HepG2 (cell line): ENCODE data around the gene ABTB2. TPM values are rescaled to one million over a fixed set of nuclear protein-coding genes. Genes with fewer than 3 reads are reported as not detected.
A peak's percentile ranks its signal among the peaks of the same experiment; 100 is the strongest.

Source experiments
- FOXJ3 ChIP-seq: sonication (generic); formaldehyde crosslinking; IDR thresholded peaks from 2 replicates; pipeline ENCODE4 v1.4.0; 2020; ENCODE audit warnings: missing genetic modification reagents, mild to moderate bottlenecking, borderline replicate concordance
- GLI4 ChIP-seq: sonication (generic); formaldehyde crosslinking; IDR thresholded peaks from 2 replicates; pipeline ENCODE4 v1.5.1; 2020; ENCODE audit warnings: missing genetic modification reagents, mild to moderate bottlenecking, moderate library complexity, borderline replicate concordance
- HCFC1 ChIP-seq: fragments of 150-350 bp; IDR thresholded peaks from 2 replicates; pipeline ENCODE4 v1.6.1; 2014; ENCODE audit warnings: low read depth, low read length
- HOXA5 ChIP-seq: sonication (generic); formaldehyde crosslinking; IDR thresholded peaks from 2 replicates; pipeline ENCODE4 v1.4.0; 2020; ENCODE audit warnings: missing genetic modification reagents
- KLF16 ChIP-seq, 2 experiments: sonication (generic) in 1 of 2; formaldehyde crosslinking in 1 of 2; IDR thresholded peaks; 2 replicates each; pipeline versions ENCODE4 v1.6.1 to v1.8.0; 2016 to 2023; ENCODE audit warnings: missing genetic modification reagents in 2 of 2, missing compliant biosample characterization in 1 of 2
- MBD4 ChIP-seq: IDR thresholded peaks from 2 replicates; pipeline ENCODE4 v1.6.1; 2012; ENCODE audit warnings: low read length, inconsistent platforms, borderline replicate concordance
- ONECUT2 ChIP-seq: sonication (generic); formaldehyde crosslinking; IDR thresholded peaks from 2 replicates; pipeline ENCODE4 v1.4.0; 2020; ENCODE audit warnings: missing genetic modification reagents
- STAG1 ChIP-seq: sonication (generic); formaldehyde crosslinking; IDR thresholded peaks from 2 replicates; pipeline ENCODE4 v1.4.0; 2020; ENCODE audit warnings: missing genetic modification reagents
- SYNCRIP ChIP-seq: fragments of 200-400 bp; formaldehyde crosslinking; IDR thresholded peaks from 2 replicates; pipeline ENCODE4 v1.6.1; 2018; ENCODE audit warnings: mild to moderate bottlenecking, low read depth, low read length; ENCODE audit not compliant: insufficient read depth
- TOE1 ChIP-seq: sonication (generic); formaldehyde crosslinking; IDR thresholded peaks from 2 replicates; pipeline ENCODE4 v1.4.0; 2020; ENCODE audit warnings: mild to moderate bottlenecking, missing genetic modification reagents
- ZBTB1 ChIP-seq: sonication (generic); formaldehyde crosslinking; IDR thresholded peaks from 2 replicates; pipeline ENCODE4 v1.4.0; 2020; ENCODE audit warnings: missing genetic modification reagents, borderline replicate concordance
- ZC3H4 ChIP-seq: sonication (generic); formaldehyde crosslinking; IDR thresholded peaks from 2 replicates; pipeline ENCODE4 v1.4.0; 2020; ENCODE audit warnings: missing genetic modification reagents, borderline replicate concordance
- ZFP1 ChIP-seq: IDR thresholded peaks from 2 replicates; pipeline ENCODE4 v1.6.1; 2016
- ZNF230 ChIP-seq: sonication (generic); formaldehyde crosslinking; IDR thresholded peaks from 2 replicates; pipeline ENCODE4 v1.4.0; 2020; ENCODE audit warnings: mild to moderate bottlenecking, missing genetic modification reagents
- ZNF251 ChIP-seq: sonication (generic); formaldehyde crosslinking; IDR thresholded peaks from 2 replicates; pipeline ENCODE4 v1.9.0; 2021; ENCODE audit warnings: mild to moderate bottlenecking, missing genetic modification reagents
- ZNF446 ChIP-seq: sonication (generic); formaldehyde crosslinking; IDR thresholded peaks from 2 replicates; pipeline ENCODE4 v1.5.0; 2020; ENCODE audit warnings: mild to moderate bottlenecking, missing genetic modification reagents
- ZNF839 ChIP-seq: sonication (generic); formaldehyde crosslinking; IDR thresholded peaks from 2 replicates; pipeline ENCODE4 v1.4.0; 2020; ENCODE audit warnings: missing genetic modification reagents, mild to moderate bottlenecking, borderline replicate concordance
- polyA plus RNA-seq, 8 experiments: library from polyadenylated mRNA; depleted of rRNA in 3 of 8; stranded (reverse) in 7 of 8; unstranded in 1 of 8; fragments of >200 nt; fragmentation: Illumina TruSeq in 4 of 8; extraction: Trizol in 4 of 8; gene quantifications; 2 replicates each; pipeline versions ENCODE4 v1.2.1 to v1.2.3, GENCODE V29; 2011 to 2016; ENCODE audit warnings: low read depth in 4 of 8, missing spikeins in 1 of 8, mixed read lengths in 1 of 8; ENCODE audit not compliant: insufficient read depth in 1 of 8
- total RNA-seq, 5 experiments: library from RNA; depleted of rRNA; stranded (reverse); fragments of >200 nt; fragmentation: Illumina TruSeq; extraction: Trizol; gene quantifications; 2 replicates each; pipeline ENCODE4 v1.2.3, GENCODE V29; 2016; ENCODE audit warnings: low read depth in 1 of 5
- TF ChIP-seq, protein P1 (sequence below), 2 experiments: sonication (generic) in 1 of 2; formaldehyde crosslinking in 1 of 2; IDR thresholded peaks; 2 replicates each; pipeline versions ENCODE4 v1.4.0 to v1.6.1; 2016 to 2020; ENCODE audit warnings: borderline replicate concordance in 1 of 2, low read depth in 1 of 2, mild to moderate bottlenecking in 1 of 2, missing genetic modification reagents in 1 of 2
- TF ChIP-seq, protein P2 (sequence below): sonication (generic); formaldehyde crosslinking; IDR thresholded peaks from 2 replicates; pipeline ENCODE4 v1.5.1; 2020; ENCODE audit warnings: mild to moderate bottlenecking, missing genetic modification reagents
- TF ChIP-seq, protein P3 (sequence below): sonication (generic); formaldehyde crosslinking; conservative IDR thresholded peaks from 2 replicates; pipeline ENCODE4 v1.8.0; 2022; ENCODE audit warnings: mild to moderate bottlenecking, moderate library complexity, missing genetic modification reagents

The ABTB2 gene
- total and polyA plus RNA-seq, 2 of the 13 experiments (the other 11 are each of a cell fraction or from before 2014, with no cell fraction given), result 5.1 to 15.4 TPM

DNA sequence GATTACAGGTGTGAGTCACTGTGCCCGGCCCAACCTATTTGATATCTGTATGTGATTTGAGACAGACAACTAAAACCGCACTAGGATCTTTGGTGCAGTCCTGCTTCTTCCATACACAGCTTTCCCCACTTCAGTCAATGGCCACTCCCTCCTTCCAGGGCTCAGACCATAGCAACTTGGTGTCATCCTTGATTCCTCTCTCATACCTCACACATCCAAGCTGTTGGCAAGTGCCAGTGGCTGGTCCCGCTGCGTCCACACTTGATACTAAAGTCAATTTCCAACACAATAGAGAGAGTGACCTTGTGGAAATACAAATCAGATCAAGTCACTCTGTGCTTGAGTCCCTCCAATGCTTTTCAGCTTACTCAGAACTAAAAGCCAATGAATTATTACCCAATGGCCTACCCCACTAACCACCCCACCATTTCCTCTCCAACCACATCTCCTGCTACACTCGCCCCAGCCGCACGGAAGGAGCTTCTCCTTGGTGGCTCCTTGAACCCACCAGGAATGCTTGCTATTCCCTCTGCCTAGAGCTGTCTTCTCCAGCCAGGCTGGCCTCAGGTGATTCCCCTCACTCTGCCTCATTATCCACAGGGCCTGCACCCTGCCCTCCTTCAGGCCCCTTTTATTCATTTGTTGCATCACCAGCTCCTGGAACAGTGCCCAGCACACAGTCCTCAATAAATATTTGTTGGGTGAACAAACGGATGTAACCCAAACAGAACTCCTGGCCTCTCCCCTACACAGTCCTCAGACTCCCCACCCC lies 12.9 kb downstream of the ABTB2 start (continued):
- TF ChIP-seq, protein P1, sequence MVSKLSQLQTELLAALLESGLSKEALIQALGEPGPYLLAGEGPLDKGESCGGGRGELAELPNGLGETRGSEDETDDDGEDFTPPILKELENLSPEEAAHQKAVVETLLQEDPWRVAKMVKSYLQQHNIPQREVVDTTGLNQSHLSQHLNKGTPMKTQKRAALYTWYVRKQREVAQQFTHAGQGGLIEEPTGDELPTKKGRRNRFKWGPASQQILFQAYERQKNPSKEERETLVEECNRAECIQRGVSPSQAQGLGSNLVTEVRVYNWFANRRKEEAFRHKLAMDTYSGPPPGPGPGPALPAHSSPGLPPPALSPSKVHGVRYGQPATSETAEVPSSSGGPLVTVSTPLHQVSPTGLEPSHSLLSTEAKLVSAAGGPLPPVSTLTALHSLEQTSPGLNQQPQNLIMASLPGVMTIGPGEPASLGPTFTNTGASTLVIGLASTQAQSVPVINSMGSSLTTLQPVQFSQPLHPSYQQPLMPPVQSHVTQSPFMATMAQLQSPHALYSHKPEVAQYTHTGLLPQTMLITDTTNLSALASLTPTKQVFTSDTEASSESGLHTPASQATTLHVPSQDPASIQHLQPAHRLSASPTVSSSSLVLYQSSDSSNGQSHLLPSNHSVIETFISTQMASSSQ (IDR thresholded peaks at IDR 0.05; ENCODE audit: low read depth), result peak; percentile 68
- TF ChIP-seq, protein P1 (CRISPR knock-in tag; IDR thresholded peaks at IDR 0.05; ENCODE audit: borderline replicate concordance), result peak; percentile 87; the same call in 1 of the 2 replicates
- TF ChIP-seq MBD4 (no peak), ZNF446 (CRISPR knock-in tag) (no peak), ZBTB1 (CRISPR knock-in tag) (no peak), HCFC1 (no peak), ZNF251 (no peak), ZFP1 (CRISPR knock-in tag) (0 out of 2 replicates have a peak, but pooled peaks have one; percentile 61), ZC3H4 (CRISPR knock-in tag) (no peak), ZNF839 (CRISPR knock-in tag) (no peak), TOE1 (CRISPR knock-in tag) (no peak), KLF16 (CRISPR knock-in tag; IDR thresholded peaks at IDR 0.05) (peak in 1 of 2 experiments; percentile 85; a peak in 1 of 4 replicates), HOXA5 (CRISPR knock-in tag) (0 out of 2 replicates have a peak, but pooled peaks have one; percentile 26), GLI4 (CRISPR knock-in tag) (no peak), SYNCRIP (no peak), ZNF230 (CRISPR knock-in tag) (no peak), STAG1 (CRISPR knock-in tag) (no peak; the same call in 1 of the 2 replicates), FOXJ3 (peak; percentile 42; the same call in 1 of the 2 replicates), ONECUT2 (CRISPR knock-in tag) (no peak)
- TF ChIP-seq, protein P2, sequence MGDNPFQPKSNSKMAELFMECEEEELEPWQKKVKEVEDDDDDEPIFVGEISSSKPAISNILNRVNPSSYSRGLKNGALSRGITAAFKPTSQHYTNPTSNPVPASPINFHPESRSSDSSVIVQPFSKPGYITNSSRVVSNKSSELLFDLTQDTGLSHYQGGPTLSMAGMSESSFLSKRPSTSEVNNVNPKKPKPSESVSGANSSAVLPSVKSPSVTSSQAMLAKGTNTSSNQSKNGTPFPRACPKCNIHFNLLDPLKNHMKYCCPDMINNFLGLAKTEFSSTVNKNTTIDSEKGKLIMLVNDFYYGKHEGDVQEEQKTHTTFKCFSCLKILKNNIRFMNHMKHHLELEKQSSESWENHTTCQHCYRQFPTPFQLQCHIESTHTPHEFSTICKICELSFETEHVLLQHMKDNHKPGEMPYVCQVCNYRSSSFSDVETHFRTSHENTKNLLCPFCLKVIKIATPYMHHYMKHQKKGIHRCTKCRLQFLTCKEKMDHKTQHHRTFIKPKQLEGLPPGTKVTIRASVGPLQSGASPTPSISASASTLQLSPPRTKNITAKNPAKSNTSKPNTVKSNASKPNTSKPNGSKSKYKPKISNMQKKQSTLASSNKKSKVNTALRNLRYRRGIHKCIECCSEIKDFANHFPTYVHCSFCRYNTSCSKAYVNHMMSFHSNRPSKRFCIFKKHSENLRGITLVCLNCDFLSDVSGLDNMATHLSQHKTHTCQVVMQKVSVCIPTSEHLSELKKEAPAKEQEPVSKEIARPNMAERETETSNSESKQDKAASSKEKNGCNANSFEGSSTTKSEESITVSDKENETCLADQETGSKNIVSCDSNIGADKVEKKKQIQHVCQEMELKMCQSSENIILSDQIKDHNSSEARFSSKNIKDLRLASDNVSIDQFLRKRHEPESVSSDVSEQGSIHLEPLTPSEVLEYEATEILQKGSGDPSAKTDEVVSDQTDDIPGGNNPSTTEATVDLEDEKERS (CRISPR knock-in tag), result 0 out of 2 replicates have a peak, but pooled peaks have one; percentile 38
- TF ChIP-seq, protein P3, sequence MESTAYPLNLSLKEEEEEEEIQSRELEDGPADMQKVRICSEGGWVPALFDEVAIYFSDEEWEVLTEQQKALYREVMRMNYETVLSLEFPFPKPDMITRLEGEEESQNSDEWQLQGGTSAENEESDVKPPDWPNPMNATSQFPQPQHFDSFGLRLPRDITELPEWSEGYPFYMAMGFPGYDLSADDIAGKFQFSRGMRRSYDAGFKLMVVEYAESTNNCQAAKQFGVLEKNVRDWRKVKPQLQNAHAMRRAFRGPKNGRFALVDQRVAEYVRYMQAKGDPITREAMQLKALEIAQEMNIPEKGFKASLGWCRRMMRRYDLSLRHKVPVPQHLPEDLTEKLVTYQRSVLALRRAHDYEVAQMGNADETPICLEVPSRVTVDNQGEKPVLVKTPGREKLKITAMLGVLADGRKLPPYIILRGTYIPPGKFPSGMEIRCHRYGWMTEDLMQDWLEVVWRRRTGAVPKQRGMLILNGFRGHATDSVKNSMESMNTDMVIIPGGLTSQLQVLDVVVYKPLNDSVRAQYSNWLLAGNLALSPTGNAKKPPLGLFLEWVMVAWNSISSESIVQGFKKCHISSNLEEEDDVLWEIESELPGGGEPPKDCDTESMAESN (CRISPR knock-in tag), result peak; percentile 85
